ENCODE results near the gene BASP1.
"Not testable (repeated sequence)": the region's sequence is repeated elsewhere in the genome, so short reads cannot be mapped to it uniquely, and the experiment has no call there.

Gene BASP1

DNA sequence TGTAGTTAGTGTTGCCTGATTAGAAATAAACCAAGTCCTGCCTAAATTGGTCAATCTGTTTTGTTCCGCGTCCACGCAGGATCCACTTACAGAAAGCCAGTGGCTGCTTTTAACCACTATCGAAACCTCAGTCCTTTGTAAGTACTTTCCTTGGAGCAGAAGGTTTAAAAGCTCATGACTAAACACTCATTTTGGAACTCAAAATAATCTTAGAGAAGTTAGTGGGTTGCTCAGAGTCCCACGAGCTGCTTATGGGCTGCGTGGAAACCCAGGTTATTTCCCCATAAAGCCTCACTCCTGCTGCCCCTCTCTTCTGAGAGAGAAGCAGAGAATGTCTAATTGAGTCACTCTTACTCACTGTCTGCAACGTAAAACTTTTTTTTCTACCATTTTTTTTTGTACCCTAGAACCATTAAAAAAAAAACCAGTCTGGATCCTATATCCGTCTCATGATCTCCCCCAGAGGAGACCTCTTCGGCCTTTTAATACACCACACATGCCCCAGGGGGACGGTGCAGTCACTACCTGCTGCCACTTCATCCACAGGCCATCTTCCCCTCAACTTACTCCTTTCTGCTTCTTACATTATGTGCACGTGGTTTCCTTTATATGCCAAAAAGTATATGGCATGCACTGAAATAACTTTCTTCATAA lies 7.6 kb downstream of the BASP1 start:
- no peak for DNase-seq

DNA sequence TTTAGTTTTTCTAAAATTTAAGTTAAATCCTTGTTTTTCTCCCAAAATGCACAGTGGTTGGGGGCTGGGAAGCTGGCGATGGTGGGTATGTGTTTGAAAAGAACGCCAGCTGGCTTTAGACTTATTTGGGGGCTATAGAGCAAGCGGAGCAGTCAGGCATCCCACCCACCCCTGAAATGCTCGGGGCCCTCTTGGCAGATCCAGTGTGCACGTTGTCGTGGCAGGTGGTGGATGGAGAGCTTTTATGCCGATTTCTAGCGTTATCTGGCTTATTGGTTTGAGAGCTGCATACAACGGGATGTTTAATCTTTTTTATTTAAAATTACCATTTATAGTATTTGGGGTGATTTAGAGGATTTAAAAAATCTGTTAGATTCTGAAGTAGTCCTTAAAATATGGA lies 8.1 kb downstream of the BASP1 start:
- no peak for DNase-seq

- no peak for DNase-seq
Observed at GRCh38 chr5:17227868-17228267, 10.4 kb downstream of the BASP1 start.

DNA sequence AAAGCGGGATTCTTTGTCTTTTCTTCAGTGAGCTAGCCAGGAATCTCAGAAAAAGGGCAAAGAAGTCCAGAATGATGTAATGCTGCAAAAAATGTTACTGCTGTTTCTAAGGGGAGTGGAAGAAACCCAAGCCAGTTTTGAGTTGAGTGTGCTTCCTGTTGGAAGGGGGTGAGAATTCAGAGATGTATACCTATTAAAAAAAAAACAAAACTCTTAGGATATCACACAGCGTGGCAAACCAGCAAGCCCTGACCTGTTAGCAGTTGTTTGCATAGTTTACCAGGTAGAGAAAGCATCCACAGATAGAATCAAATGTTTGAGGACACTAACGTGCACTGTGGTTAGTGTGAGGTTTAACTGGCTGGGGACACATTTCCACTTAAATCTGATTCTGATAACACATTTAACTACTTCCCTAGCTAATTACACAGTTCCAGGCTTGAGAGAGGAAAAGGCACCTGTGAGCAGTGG lies 11.4 kb downstream of the BASP1 start:
- DNase-seq, result no peak

- DNase-seq, result no peak
Observed at GRCh38 chr5:17229313-17229712, 11.9 kb downstream of the BASP1 start.

GRCh38 chr5:17230191-17230590 lies 12.8 kb downstream of the BASP1 start:
- DNase-seq, result no peak

- DNase-seq, result no peak
Observed at GRCh38 chr5:17230808-17231525, 13.5 kb downstream of the BASP1 start.

- DNase-seq, result no peak
Observed at GRCh38 chr5:17232405-17232804, 15.0 kb downstream of the BASP1 start.

GRCh38 chr5:17233488-17233887 lies 16.1 kb downstream of the BASP1 start:
- no peak for DNase-seq

DNA sequence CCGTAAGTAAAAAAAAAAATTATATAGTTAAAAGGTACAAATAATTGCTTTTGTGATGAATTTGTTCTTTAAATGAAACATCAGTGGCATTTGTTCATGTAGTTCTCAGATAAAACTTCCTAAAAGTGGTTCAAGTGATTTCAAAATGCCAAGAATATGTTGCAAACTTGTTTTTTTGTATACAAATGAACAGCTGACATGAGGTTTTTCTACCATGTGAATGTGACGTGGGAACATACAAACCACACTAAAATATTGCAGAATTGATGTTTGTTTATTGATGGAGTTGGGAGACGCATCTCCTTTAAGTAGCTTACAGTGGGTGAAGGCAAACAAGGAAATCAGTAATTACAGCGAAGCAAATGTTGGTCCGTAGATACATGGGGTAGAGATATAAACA lies 16.9 kb downstream of the BASP1 start:
- no peak for DNase-seq

- DNase-seq, result no peak
Observed at GRCh38 chr5:17235731-17236330, 18.4 kb downstream of the BASP1 start.

GRCh38 chr5:17238521-17239041 lies 21.1 kb downstream of the BASP1 start:
- no peak for DNase-seq

- DNase-seq, result no peak
Observed at GRCh38 chr5:17239953-17240352, 22.5 kb downstream of the BASP1 start.

DNA sequence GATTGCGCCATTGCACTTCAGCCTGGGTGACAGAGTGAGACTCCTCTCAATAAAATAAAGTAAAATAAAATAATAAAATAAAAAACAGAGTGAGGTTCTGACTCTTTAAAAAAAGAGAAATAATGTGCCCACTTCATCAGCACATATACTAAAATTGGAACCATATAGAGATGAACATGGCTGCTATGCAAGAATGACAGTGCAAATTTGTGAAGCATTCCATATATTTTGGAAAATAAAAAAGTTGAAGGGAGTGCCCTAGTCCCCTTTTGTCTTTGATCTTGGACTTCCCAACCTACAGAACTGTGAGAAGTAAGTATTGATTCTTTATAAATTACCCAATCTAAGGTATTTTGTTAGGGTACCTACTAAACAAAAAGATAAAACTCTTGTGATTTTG lies 23.1 kb downstream of the BASP1 start:
- no peak for DNase-seq

GRCh38 chr5:17241635-17242034 lies 24.2 kb downstream of the BASP1 start:
- DNase-seq, result no peak

GRCh38 chr5:17243287-17244063 lies 26.0 kb downstream of the BASP1 start:
- no peak for DNase-seq

- DNase-seq, result no peak
Observed at GRCh38 chr5:17249029-17249634, 31.7 kb downstream of the BASP1 start.

DNA sequence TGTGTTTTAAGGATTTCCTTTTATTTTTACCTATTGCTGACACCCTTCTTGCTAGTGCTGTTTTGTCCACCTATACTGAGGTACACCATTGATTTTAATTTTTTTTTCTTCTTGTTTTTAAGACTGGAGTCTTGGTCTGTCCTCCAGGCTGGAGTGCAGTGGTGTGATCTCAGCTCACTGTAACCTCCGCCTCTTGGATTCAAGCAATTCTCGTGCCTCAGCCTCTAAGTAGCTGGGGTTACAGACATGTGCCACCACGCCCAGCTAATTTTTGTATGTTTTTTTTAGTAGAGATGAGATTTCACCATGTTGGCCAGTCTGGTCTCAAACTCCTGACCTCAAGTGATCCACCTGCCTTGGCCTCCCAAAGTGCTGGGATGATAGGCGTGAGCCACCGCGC lies 32.4 kb downstream of the BASP1 start:
- not testable (repeated sequence) for DNase-seq

- DNase-seq, result no peak
Observed at GRCh38 chr5:17252543-17252942, 35.1 kb downstream of the BASP1 start.

DNA sequence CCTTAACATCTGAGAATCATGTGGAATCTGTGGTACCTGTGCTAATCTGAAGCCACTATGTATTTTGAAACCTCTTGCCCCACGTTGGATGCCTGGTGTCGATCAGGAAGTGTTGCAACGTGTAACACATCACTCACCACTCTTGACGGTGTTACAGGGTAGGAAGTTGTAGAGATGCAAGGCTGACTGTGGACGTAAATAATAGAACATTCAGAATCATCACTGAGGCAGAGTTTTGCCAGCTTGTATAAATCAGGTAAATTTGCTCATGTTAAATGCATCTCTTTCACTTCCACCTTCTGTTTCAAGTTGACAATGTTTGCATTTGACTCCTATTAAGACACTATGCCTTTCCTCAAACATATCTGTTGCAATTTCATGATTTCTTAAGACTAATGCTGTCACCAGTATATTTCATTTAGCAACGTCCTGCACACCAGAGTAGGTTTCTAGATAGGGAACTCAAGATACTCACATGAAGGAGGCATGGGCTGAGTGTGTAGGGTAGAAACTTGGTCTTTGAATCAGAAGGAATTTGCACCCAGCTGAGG lies 38.1 kb downstream of the BASP1 start:
- DNase-seq, result no peak

DNA sequence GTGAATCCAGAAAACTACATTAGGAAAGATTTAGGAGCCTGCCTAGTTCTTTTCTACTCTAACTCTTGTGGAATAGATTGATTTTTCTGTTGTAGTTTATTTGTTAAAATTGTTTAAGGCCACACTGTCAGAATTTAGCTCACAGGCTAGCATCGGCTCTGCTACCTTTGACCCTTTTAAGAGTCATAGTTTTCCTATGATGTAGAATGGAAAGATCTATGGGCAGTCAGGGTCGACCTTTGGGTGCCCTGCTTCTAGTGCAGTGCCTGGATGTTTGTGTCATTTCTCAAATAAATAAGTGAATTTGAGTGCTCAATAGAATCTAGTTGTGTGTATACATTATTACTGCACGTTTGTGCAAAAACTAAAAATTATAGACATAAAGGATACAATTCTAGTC lies 38.7 kb downstream of the BASP1 start:
- DNase-seq, result no peak

DNA sequence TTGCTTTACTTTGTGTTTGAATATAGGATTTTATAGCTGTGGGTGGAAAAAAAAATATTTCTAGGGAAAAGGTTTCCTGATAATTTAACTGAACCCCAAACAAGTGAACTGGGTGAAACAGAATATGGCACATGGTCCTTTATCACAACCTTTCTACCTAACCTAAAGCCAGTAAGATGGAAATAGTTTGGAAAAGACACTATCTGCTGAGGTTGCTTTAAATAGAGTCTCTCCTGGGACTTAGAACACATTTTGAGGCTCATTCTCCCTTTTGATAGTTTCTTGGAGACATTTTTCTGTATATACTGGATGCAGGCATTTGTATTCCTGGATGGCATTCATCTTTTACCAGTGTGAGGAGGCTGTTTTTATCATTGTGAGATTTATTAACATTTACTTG lies 39.4 kb downstream of the BASP1 start:
- no peak for DNase-seq

All from NCI-H748 treated with DMSO at 0.1 percent for 48 hours (cell line).